K562 (cell line): ENCODE data around the gene CDC27. TPM values are rescaled to one million over a fixed set of nuclear protein-coding genes. Genes with fewer than 3 reads are reported as not detected.
"Not testable (repeated sequence)": the region's sequence is repeated elsewhere in the genome, so short reads cannot be mapped to it uniquely, and the experiment has no call there.

Source experiments
- ATAC-seq: fragments of 200-7000 bp; cut with Tn5 transposase; 3 replicates; pipeline ENCODE4 v1.9.1; 2020; ENCODE audit warnings: moderate library complexity
- BruUV-seq: library from RNA; stranded (reverse); fragments of 400-500 nt; replicated peaks from 2 replicates; lab custom pipeline; 2021; lab: Mats Ljungman, UMichigan
- CTCF ChIA-PET: fragments of 300-600 bp; formaldehyde crosslinking; extraction: SDS; loops from one replicate; lab custom pipeline; 2021; ENCODE audit warnings: low intra/inter-chr PET ratio; lab: Yijun Ruan, JAX
- POLR2A ChIA-PET: fragments of 300-600, 350-650 bp; sonication (Branson Sonifier 250); formaldehyde crosslinking; extraction: SDS; loops from one replicate; lab custom pipeline; 2021; ENCODE audit warnings: antibody characterized with exemption, inconsistent platforms; lab: Yijun Ruan, JAX
- DNase-seq, 4 experiments: peaks; one replicate each; pipeline versions ENCODE4 v3.0.0 to v3.0.0-alpha.2; 2011 to 2018; ENCODE audit warnings: low spot score in 3 of 4, mixed read lengths in 3 of 4; ENCODE audit errors: extremely low read depth in 1 of 4
- FAIRE-seq: peaks from 2 replicates; lab custom pipeline; 2011; peaks lifted over from hg19 to GRCh38; lab: Jason Lieb, UNC
- H2AFZ ChIP-seq: 2 replicates; pipeline ENCODE4 v1.6.0; 2011; ENCODE audit warnings: low read depth, low read length, control low read depth, inconsistent platforms
- H3K27ac ChIP-seq: fragments of 200-600 bp; 3 replicates; pipeline ENCODE4 v1.8.0; 2011; ENCODE audit warnings: low read depth, mild to moderate bottlenecking, control low read depth, inconsistent platforms, low read length, moderate library complexity, mixed read lengths; ENCODE audit errors: extremely low read depth
- H3K27me3 ChIP-seq, 2 experiments: fragments of 300-600 bp in 1 of 2; 2 replicates in 1 of 2; 3 replicates in 1 of 2; pipeline versions ENCODE4 v1.6.0 to v1.8.0; 2011; ENCODE audit warnings: inconsistent platforms in 2 of 2, low read length in 2 of 2, mild to moderate bottlenecking in 1 of 2, mixed read lengths in 1 of 2, moderate library complexity in 1 of 2; ENCODE audit not compliant: control insufficient read depth in 2 of 2, insufficient read depth in 2 of 2
- H3K36me3 ChIP-seq: fragments of 300-600 bp; 3 replicates; pipeline ENCODE4 v1.8.0; 2011; ENCODE audit warnings: mild to moderate bottlenecking, low read length, inconsistent platforms; ENCODE audit not compliant: control insufficient read depth, insufficient read depth
- H3K4me1 ChIP-seq, 2 experiments: fragments of 200-600 bp in 1 of 2; replicated peaks in 1 of 2; 2 replicates in 1 of 2; 3 replicates in 1 of 2; pipeline versions ENCODE4 v1.5.1 to v1.8.0; 2011; ENCODE audit warnings: inconsistent platforms in 2 of 2, low read length in 2 of 2, mild to moderate bottlenecking in 1 of 2, mixed read lengths in 1 of 2, moderate library complexity in 1 of 2; ENCODE audit not compliant: control insufficient read depth in 2 of 2, insufficient read depth in 2 of 2
- H3K4me2 ChIP-seq: 2 replicates; pipeline ENCODE4 v1.6.1; 2011; ENCODE audit warnings: low read length, control low read depth, inconsistent platforms, mixed read lengths; ENCODE audit not compliant: insufficient read depth
- H3K4me3 ChIP-seq: fragments of 200-600 bp; sonication (generic), shearing (Covaris generic); 2 replicates; pipeline ENCODE4 v1.5.1; 2016; ENCODE audit warnings: control low read depth, inconsistent platforms
- H3K79me2 ChIP-seq: fragments of 200-600 bp; 3 replicates; pipeline ENCODE4 v1.8.0; 2011; ENCODE audit warnings: low read length, inconsistent platforms; ENCODE audit not compliant: control insufficient read depth, insufficient read depth
- H3K9ac ChIP-seq, 2 experiments: 2 replicates each; pipeline versions ENCODE4 v1.6.0 to v1.6.1; 2011; ENCODE audit warnings: low read depth in 2 of 2, low read length in 2 of 2, control low read depth in 1 of 2, inconsistent platforms in 1 of 2, mild to moderate bottlenecking in 1 of 2, mixed read lengths in 1 of 2; ENCODE audit not compliant: insufficient read depth in 1 of 2
- H3K9me1 ChIP-seq: one replicate; pipeline ENCODE4 v1.6.0; 2011; ENCODE audit warnings: inconsistent platforms, mild to moderate bottlenecking, low read length, moderate library complexity; ENCODE audit not compliant: control insufficient read depth, insufficient read depth
- H3K9me3 ChIP-seq: replicated peaks from 2 replicates; pipeline ENCODE4 v1.5.1; 2011; ENCODE audit warnings: low read depth, low read length, inconsistent platforms; ENCODE audit not compliant: control insufficient read depth, insufficient read depth
- H4K20me1 ChIP-seq: replicated peaks from 2 replicates; pipeline ENCODE4 v1.6.1; 2011; ENCODE audit warnings: low read length, inconsistent platforms, mixed read lengths; ENCODE audit not compliant: control insufficient read depth, insufficient read depth
- C11orf30 ChIP-seq: fragments of 450-650 bp; IDR thresholded peaks from 2 replicates; pipeline ENCODE4 v1.6.1; 2016; ENCODE audit warnings: low read depth, mild to moderate bottlenecking
- FOSL1 ChIP-seq: fragments of 200-800 bp; sonication (Bioruptor generic); conservative IDR thresholded peaks from 2 replicates; pipeline ENCODE4 v1.6.1; 2016; ENCODE audit warnings: missing genetic modification characterization, missing compliant biosample characterization
- MAFG ChIP-seq: fragments of 450-650 bp; conservative IDR thresholded peaks from 2 replicates; pipeline ENCODE4 v1.6.1; 2016; ENCODE audit warnings: missing genetic modification characterization, missing compliant biosample characterization
- NFE2 ChIP-seq: IDR thresholded peaks from 2 replicates; pipeline ENCODE4 v1.6.1; 2014; ENCODE audit warnings: antibody characterized with exemption, low read depth
- ZNF316 ChIP-seq: fragments of 450-650 bp; IDR thresholded peaks from 2 replicates; pipeline ENCODE4 v1.6.1; 2016
- WGBS: fragments of 100-300 bp; shearing (Covaris generic); methylation state at CpG from one replicate; pipeline ENCODE4 v1.1.6; 2016; ENCODE audit warnings: low coverage, mixed read lengths; ENCODE audit not compliant: insufficient coverage; ENCODE audit errors: missing lambda C conversion rate; 5-methylcytosine and 5-hydroxymethylcytosine counted together
- in situ Hi-C: fragments of 300-500 bp; cut with MboI; formaldehyde crosslinking; loops from 4 replicates; pipeline ENCODE4 v1.15.0; 2018; ENCODE audit warnings: inconsistent platforms, mixed read lengths
- intact Hi-C: fragments of 100-400 bp; cut with micrococcal nuclease; formaldehyde crosslinking; loops from 2 replicates; pipeline ENCODE4 v1.14.2; 2022
- polyA plus RNA-seq, 8 experiments: library from polyadenylated mRNA; depleted of rRNA in 4 of 8; stranded (reverse) in 5 of 8; unstranded in 3 of 8; fragments of >200 nt; fragmentation: Nextera tagmentation in 2 of 8; fragmentation: Illumina TruSeq in 1 of 8; extraction: Ambion mirVana in 2 of 8; extraction: Trizol in 1 of 8; gene quantifications; 2 replicates each; pipeline versions ENCODE4 v1.2.1 to v1.2.3, GENCODE V29; 2011 to 2014; ENCODE audit warnings: inconsistent platforms in 1 of 8, missing spikeins in 1 of 8
- total RNA-seq, 7 experiments: library from RNA; depleted of rRNA in 6 of 7; stranded (reverse); fragments of >200 nt in 6 of 7; fragmentation: Illumina TruSeq in 2 of 7; extraction: Trizol in 2 of 7; gene quantifications; 2 replicates each; pipeline versions ENCODE4 v1.2.1 to v1.2.3, GENCODE V29; 2011 to 2021; ENCODE audit warnings: low replicate concordance in 1 of 7
- TF ChIP-seq, protein P1 (sequence below), 2 experiments: fragments of 450-650 bp in 1 of 2; sonication (generic) in 1 of 2; formaldehyde crosslinking in 1 of 2; IDR thresholded peaks in 1 of 2; conservative IDR thresholded peaks in 1 of 2; 2 replicates each; pipeline versions ENCODE4 v1.6.1 to v1.8.1; 2016 to 2023; ENCODE audit warnings: mild to moderate bottlenecking in 2 of 2, moderate library complexity in 2 of 2, inconsistent platforms in 1 of 2, missing genetic modification reagents in 1 of 2

CDC27 gene
- total and polyA plus RNA-seq, 9 of the 15 experiments (the other 6 are each of a cell fraction or from before 2014, with no cell fraction given): 28.6 to 155 (median 94.1) TPM

DNA sequence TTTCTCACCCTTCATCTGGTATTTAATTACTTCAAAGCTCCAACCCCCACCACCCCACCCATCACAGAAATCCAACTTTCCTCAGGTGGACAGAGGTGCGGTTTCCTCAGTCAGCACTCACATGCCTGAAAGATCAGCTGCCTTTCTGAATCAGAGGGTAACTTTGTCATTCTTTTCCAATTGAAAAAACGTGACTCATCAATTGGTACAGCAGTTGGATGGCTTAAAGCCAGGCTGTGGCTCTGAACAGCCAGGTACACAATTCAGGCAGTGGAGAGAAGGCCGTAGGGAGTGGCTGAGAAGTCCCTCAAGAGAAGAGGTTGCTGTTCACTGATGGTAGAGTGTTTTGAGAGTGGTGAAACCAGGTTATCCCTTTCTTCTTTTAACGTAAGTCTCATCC, 118.8 kb downstream of the CDC27 start:
- H3K4me2 ChIP-seq, ATAC-seq, DNase-seq, H3K9me1 ChIP-seq, H4K20me1 ChIP-seq, H3K27ac ChIP-seq, H3K4me3 ChIP-seq, in situ Hi-C loops, H3K36me3 ChIP-seq, CTCF ChIA-PET, H2AFZ ChIP-seq, POLR2A ChIA-PET, intact Hi-C loops, BruUV-seq, H3K9me3 ChIP-seq, FAIRE-seq, H3K27me3 ChIP-seq, H3K9ac ChIP-seq: not testable (repeated sequence)
- TF ChIP-seq MAFG (tag): peak; percentile 42
- TF ChIP-seq NFE2: 0 out of 2 replicates have a peak, but pooled peaks have one; percentile 6
- peak; percentile 18; the same call in 1 of the 2 replicates for TF ChIP-seq C11orf30
- 0 out of 2 replicates have a peak, but pooled peaks have one; percentile 21 for TF ChIP-seq FOSL1 (tag)
- 0 out of 2 replicates have a peak, but pooled peaks have one; percentile 53 for TF ChIP-seq ZNF316
- TF ChIP-seq, protein P1, sequence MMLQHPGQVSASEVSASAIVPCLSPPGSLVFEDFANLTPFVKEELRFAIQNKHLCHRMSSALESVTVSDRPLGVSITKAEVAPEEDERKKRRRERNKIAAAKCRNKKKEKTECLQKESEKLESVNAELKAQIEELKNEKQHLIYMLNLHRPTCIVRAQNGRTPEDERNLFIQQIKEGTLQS (IDR thresholded peaks at IDR 0.05): peak; percentile 61
- TF ChIP-seq, protein P1 (CRISPR knock-in tag; conservative IDR thresholded peaks at IDR 0.05): not testable (repeated sequence)
- 41% methylated on average over 3 of the region's 4 CpGs for WGBS
- peaks cover 11 to 13% of the 10 kb centered on the region in 2 experiments for H3K4me1 ChIP-seq
- peaks cover 12% of the 10 kb centered on the region for H3K79me2 ChIP-seq

Other genes with a start within 250 kb of the CDC27 start
- not detected in 2 replicates for gene RPRML, start 210.0 kb downstream of the CDC27 start, total RNA-seq (2014; rRNA removed)
- gene RPRML, start 210.0 kb downstream of the CDC27 start, total RNA-seq (2014; rRNA removed; fragmentation: Illumina TruSeq; extraction: Trizol): not detected in 2 replicates
- gene RPRML, start 210.0 kb downstream of the CDC27 start, total RNA-seq (2015; rRNA removed; fragmentation: Illumina TruSeq; extraction: Trizol): not detected in 2 replicates
- gene RPRML, start 210.0 kb downstream of the CDC27 start, total RNA-seq (2021): 0.16 TPM in 1 of 2 replicates, not detected in the other
- not detected in 2 replicates for gene RPRML, start 210.0 kb downstream of the CDC27 start, polyA plus RNA-seq (2011; rRNA removed)
- not detected in 2 replicates for gene RPRML, start 210.0 kb downstream of the CDC27 start, polyA plus RNA-seq (2014; fragmentation: Illumina TruSeq; extraction: Trizol)
- not detected for gene RPRML, start 210.0 kb downstream of the CDC27 start, polyA plus RNA-seq (2014; fragmentation: Nextera tagmentation; extraction: Ambion mirVana)
- gene RPRML, start 210.0 kb downstream of the CDC27 start, polyA plus RNA-seq (2014; rRNA removed): 0.20 TPM in 1 of 2 replicates, not detected in the other
- gene MYL4, start 20.1 kb upstream of the CDC27 start, total RNA-seq (2014; rRNA removed): 170 and 213 TPM in 2 replicates
- gene MYL4, start 20.1 kb upstream of the CDC27 start, total RNA-seq (2014; rRNA removed; fragmentation: Illumina TruSeq; extraction: Trizol): 83.5 and 117 TPM in 2 replicates
- gene MYL4, start 20.1 kb upstream of the CDC27 start, total RNA-seq (2015; rRNA removed; fragmentation: Illumina TruSeq; extraction: Trizol): 149 TPM in 2 replicates
- 177 and 183 TPM in 2 replicates for gene MYL4, start 20.1 kb upstream of the CDC27 start, total RNA-seq (2021)
- 221 and 324 TPM in 2 replicates for gene MYL4, start 20.1 kb upstream of the CDC27 start, polyA plus RNA-seq (2011; rRNA removed)
- gene MYL4, start 20.1 kb upstream of the CDC27 start, polyA plus RNA-seq (2014; fragmentation: Illumina TruSeq; extraction: Trizol): 252 and 284 TPM in 2 replicates
- 100 to 1,000 TPM; 287 to 423 TPM for gene MYL4, start 20.1 kb upstream of the CDC27 start, polyA plus RNA-seq (2014; fragmentation: Nextera tagmentation; extraction: Ambion mirVana)
- 319 and 378 TPM in 2 replicates for gene MYL4, start 20.1 kb upstream of the CDC27 start, polyA plus RNA-seq (2014; rRNA removed)
- gene ITGB3, start 64.5 kb upstream of the CDC27 start, total RNA-seq (2014; rRNA removed): 0.45 and 0.54 TPM in 2 replicates
- 0.47 and 0.99 TPM in 2 replicates for gene ITGB3, start 64.5 kb upstream of the CDC27 start, total RNA-seq (2014; rRNA removed; fragmentation: Illumina TruSeq; extraction: Trizol)
- 0.30 and 0.62 TPM in 2 replicates for gene ITGB3, start 64.5 kb upstream of the CDC27 start, total RNA-seq (2015; rRNA removed; fragmentation: Illumina TruSeq; extraction: Trizol)
- gene ITGB3, start 64.5 kb upstream of the CDC27 start, total RNA-seq (2021): 0.84 and 0.92 TPM in 2 replicates
- 1.1 and 2.6 TPM in 2 replicates for gene ITGB3, start 64.5 kb upstream of the CDC27 start, polyA plus RNA-seq (2011; rRNA removed)
- gene ITGB3, start 64.5 kb upstream of the CDC27 start, polyA plus RNA-seq (2014; fragmentation: Illumina TruSeq; extraction: Trizol): 0.60 and 0.62 TPM in 2 replicates
- under 1 TPM in 1 of 2 experiments, not detected in 1; 0.08 TPM for gene ITGB3, start 64.5 kb upstream of the CDC27 start, polyA plus RNA-seq (2014; fragmentation: Nextera tagmentation; extraction: Ambion mirVana)
- gene ITGB3, start 64.5 kb upstream of the CDC27 start, polyA plus RNA-seq (2014; rRNA removed): 0.32 and 0.62 TPM in 2 replicates
- gene EFCAB13, start 134.7 kb upstream of the CDC27 start, total RNA-seq (2014; rRNA removed): 1.3 and 3.1 TPM in 2 replicates
- gene EFCAB13, start 134.7 kb upstream of the CDC27 start, total RNA-seq (2014; rRNA removed; fragmentation: Illumina TruSeq; extraction: Trizol): 1.3 TPM in 2 replicates
- gene EFCAB13, start 134.7 kb upstream of the CDC27 start, total RNA-seq (2015; rRNA removed; fragmentation: Illumina TruSeq; extraction: Trizol): 0.69 and 1.2 TPM in 2 replicates
- 1.0 and 2.6 TPM in 2 replicates for gene EFCAB13, start 134.7 kb upstream of the CDC27 start, total RNA-seq (2021)
- gene EFCAB13, start 134.7 kb upstream of the CDC27 start, polyA plus RNA-seq (2011; rRNA removed): 0.70 and 1.1 TPM in 2 replicates
- 0.95 and 1.2 TPM in 2 replicates for gene EFCAB13, start 134.7 kb upstream of the CDC27 start, polyA plus RNA-seq (2014; fragmentation: Illumina TruSeq; extraction: Trizol)
- under 1 TPM; 0.46 TPM for gene EFCAB13, start 134.7 kb upstream of the CDC27 start, polyA plus RNA-seq (2014; fragmentation: Nextera tagmentation; extraction: Ambion mirVana)
- gene EFCAB13, start 134.7 kb upstream of the CDC27 start, polyA plus RNA-seq (2014; rRNA removed): 0.32 and 2.7 TPM in 2 replicates